IMR-90 (cell line): ENCODE results near the gene MAB21L4.

Experiments
- BHLHE40 ChIP-seq: fragments of 150-350 bp; IDR thresholded peaks from 2 replicates; pipeline ENCODE4 v1.6.1; 2016; ENCODE audit warnings: mild to moderate bottlenecking, low read depth, low read length
- CEBPB ChIP-seq: IDR thresholded peaks from 2 replicates; pipeline ENCODE4 v1.6.1; 2012; ENCODE audit warnings: low read depth, low read length, improper control_type of control experiment
- CHD1 ChIP-seq: IDR thresholded peaks from 2 replicates; pipeline ENCODE4 v1.6.1; 2012; ENCODE audit warnings: low read depth, low read length, improper control_type of control experiment
- CTCF ChIP-seq: conservative IDR thresholded peaks from 2 replicates; pipeline ENCODE4 v1.5.1; 2012; ENCODE audit warnings: mild to moderate bottlenecking, low read depth, low read length, improper control_type of control experiment
- POLR2A ChIP-seq: IDR thresholded peaks from 2 replicates; pipeline ENCODE4 v1.6.1; 2012; ENCODE audit warnings: mild to moderate bottlenecking, low read depth, low read length
- RAD21 ChIP-seq: IDR thresholded peaks from 2 replicates; pipeline ENCODE4 v1.6.1; 2012; ENCODE audit warnings: low read length, improper control_type of control experiment
- SMC3 ChIP-seq: fragments of 150-350 bp; IDR thresholded peaks from 2 replicates; pipeline ENCODE4 v1.6.1; 2016; ENCODE audit warnings: low read depth, mild to moderate bottlenecking, antibody characterized with exemption, low read length, moderate library complexity
- TF ChIP-seq, protein P1 (sequence below): fragments of 150-350 bp; IDR thresholded peaks from 2 replicates; pipeline ENCODE4 v1.6.1; 2017; ENCODE audit warnings: mild to moderate bottlenecking, antibody characterized with exemption, low read length, low read depth

DNA sequence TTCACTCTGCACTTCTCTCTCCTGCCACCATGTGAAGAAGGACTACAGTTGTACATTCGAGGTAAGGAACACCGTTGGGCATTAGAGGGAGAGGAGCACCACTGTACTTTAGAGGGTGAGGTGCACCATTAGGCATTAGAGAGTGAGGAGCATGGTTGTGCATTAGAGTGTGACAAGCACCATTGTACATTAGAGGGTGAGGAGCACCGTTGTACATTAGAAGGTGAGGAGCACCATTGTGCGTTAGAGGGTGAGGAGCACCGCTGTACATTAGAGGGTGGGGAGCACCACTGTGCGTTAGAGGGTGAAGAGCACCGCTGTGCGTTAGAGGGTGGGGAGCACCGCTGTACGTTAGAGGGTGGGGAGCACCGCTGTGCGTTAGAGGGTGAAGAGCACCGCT, 48.1 kb downstream of the MAB21L4 start:
- TF ChIP-seq RAD21 (no peak), CTCF (no peak), CHD1 (no peak), POLR2A (no peak), SMC3 (no peak), BHLHE40 (no peak), CEBPB (no peak)
- TF ChIP-seq, protein P1, sequence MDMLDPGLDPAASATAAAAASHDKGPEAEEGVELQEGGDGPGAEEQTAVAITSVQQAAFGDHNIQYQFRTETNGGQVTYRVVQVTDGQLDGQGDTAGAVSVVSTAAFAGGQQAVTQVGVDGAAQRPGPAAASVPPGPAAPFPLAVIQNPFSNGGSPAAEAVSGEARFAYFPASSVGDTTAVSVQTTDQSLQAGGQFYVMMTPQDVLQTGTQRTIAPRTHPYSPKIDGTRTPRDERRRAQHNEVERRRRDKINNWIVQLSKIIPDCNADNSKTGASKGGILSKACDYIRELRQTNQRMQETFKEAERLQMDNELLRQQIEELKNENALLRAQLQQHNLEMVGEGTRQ = no peak
